SU-DHL-6 (cell line): ENCODE results near the gene KIF3A.

ENCODE experiments used
- H2AFZ ChIP-seq: fragments of 200-600 bp; sonication (generic); 2 replicates; pipeline ENCODE4 v1.6.1; 2014; ENCODE audit warnings: low read depth, mild to moderate bottlenecking, moderate library complexity, mixed read lengths, antibody characterized with exemption, low read length; ENCODE audit not compliant: severe bottlenecking
- H3F3A ChIP-seq: fragments of 200-600 bp; shearing (Covaris generic); 2 replicates; pipeline ENCODE4 v1.6.0; 2016; ENCODE audit warnings: antibody characterized with exemption, mild to moderate bottlenecking; ENCODE audit not compliant: insufficient read depth
- H3K27ac ChIP-seq: fragments of 200-600 bp; sonication (generic); 2 replicates; pipeline ENCODE4 v1.5.1; 2016; ENCODE audit warnings: low read depth, mild to moderate bottlenecking, low read length, moderate library complexity, mixed read lengths
- H3K27me3 ChIP-seq: fragments of 200-600 bp; sonication (generic), shearing (Covaris generic); 2 replicates; pipeline ENCODE4 v1.6.0; 2014; ENCODE audit warnings: mild to moderate bottlenecking, low read length
- H3K36me3 ChIP-seq: fragments of 200-600 bp; sonication (generic); 2 replicates; pipeline ENCODE4 v1.6.1; 2014; ENCODE audit warnings: mild to moderate bottlenecking, low read length, mixed read lengths
- H3K4me2 ChIP-seq: fragments of 300-600, 200-600 bp; shearing (Covaris generic), sonication (generic); 2 replicates; pipeline ENCODE4 v1.6.0; 2014; ENCODE audit warnings: low read length, low read depth, mild to moderate bottlenecking; ENCODE audit not compliant: poor library complexity, severe bottlenecking
- H3K4me3 ChIP-seq: fragments of 200-600 bp; sonication (generic); 2 replicates; pipeline ENCODE4 v1.5.1; 2014; ENCODE audit warnings: antibody characterized with exemption, low read length, mild to moderate bottlenecking, mixed read lengths; ENCODE audit not compliant: insufficient read depth, poor library complexity, severe bottlenecking
- H3K79me2 ChIP-seq: fragments of 200-600 bp; sonication (generic); 2 replicates; pipeline ENCODE4 v1.6.1; 2014; ENCODE audit warnings: mild to moderate bottlenecking, low read length, moderate library complexity; ENCODE audit not compliant: insufficient read depth
- H3K9ac ChIP-seq: fragments of 200-600 bp; sonication (generic); 2 replicates; pipeline ENCODE4 v1.7.0; 2014; ENCODE audit warnings: mild to moderate bottlenecking, low read length
- H3K9me2 ChIP-seq: fragments of 200-600 bp; sonication (generic); replicated peaks from 2 replicates; pipeline ENCODE4 v1.6.1; 2014; ENCODE audit warnings: low read length; ENCODE audit not compliant: insufficient read depth
- H3K9me3 ChIP-seq: fragments of 200-600 bp; sonication (generic); 2 replicates; pipeline ENCODE4 v1.6.1; 2014; ENCODE audit warnings: low read length, mixed read lengths; ENCODE audit not compliant: insufficient read depth
- H4K20me1 ChIP-seq: fragments of 200-600 bp; sonication (generic); 2 replicates; pipeline ENCODE4 v1.6.1; 2014; ENCODE audit warnings: low read depth, mild to moderate bottlenecking, antibody characterized with exemption, low read length, moderate library complexity, mixed read lengths
- EZH2phosphoT487 ChIP-seq: fragments of 200-600 bp; sonication (generic), shearing (Covaris generic); conservative IDR thresholded peaks from 2 replicates; pipeline ENCODE4 v1.6.1; 2018; ENCODE audit warnings: mild to moderate bottlenecking, antibody characterized with exemption, low read length, moderate library complexity, mixed read lengths
- TF ChIP-seq, protein P1 (sequence below): fragments of 200-600 bp; sonication (generic); IDR thresholded peaks from one replicate; pipeline ENCODE4 v1.5.1; 2017; ENCODE audit warnings: antibody characterized with exemption, mild to moderate bottlenecking, low read length, moderate library complexity; ENCODE audit not compliant: insufficient read depth, poor library complexity, severe bottlenecking

KIF3A gene

DNA sequence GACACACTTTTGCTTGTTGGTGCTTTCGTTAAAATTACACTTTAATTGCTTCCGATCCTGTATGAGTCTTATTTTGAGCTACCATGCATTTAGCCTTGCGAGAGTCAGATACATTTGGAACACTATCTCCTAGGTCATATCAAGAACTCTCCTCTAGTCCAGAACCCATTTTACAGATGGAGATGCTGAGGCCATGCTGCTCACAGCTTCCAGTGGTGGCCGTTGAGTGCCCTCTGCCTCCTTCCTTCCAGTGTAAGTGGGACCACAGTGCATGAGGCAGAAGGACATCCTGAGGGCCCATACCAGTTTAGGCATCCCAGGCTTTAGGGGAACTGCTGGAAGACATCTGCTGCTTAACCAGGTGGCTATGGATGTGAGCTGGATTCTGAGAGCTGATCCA lies 16.8 kb upstream of the KIF3A start:
- Histone ChIP-seq H3K4me3 (no peak overlapping the region), H3K9ac (no peak overlapping the region), H3F3A (no peaks in the 10 kb centered on the region), H2AFZ (no peak overlapping the region), H3K9me2 (no peaks in the 10 kb centered on the region), H3K27ac (no peak overlapping the region), H3K27me3 (no peaks in the 10 kb centered on the region), H3K36me3 (no peaks in the 10 kb centered on the region), H3K79me2 (no peaks in the 10 kb centered on the region), H3K9me3 (no peaks in the 10 kb centered on the region), H3K4me2 (no peak overlapping the region), H4K20me1 (no peaks in the 10 kb centered on the region)
- no peak for TF ChIP-seq EZH2phosphoT487
- TF ChIP-seq, protein P1, sequence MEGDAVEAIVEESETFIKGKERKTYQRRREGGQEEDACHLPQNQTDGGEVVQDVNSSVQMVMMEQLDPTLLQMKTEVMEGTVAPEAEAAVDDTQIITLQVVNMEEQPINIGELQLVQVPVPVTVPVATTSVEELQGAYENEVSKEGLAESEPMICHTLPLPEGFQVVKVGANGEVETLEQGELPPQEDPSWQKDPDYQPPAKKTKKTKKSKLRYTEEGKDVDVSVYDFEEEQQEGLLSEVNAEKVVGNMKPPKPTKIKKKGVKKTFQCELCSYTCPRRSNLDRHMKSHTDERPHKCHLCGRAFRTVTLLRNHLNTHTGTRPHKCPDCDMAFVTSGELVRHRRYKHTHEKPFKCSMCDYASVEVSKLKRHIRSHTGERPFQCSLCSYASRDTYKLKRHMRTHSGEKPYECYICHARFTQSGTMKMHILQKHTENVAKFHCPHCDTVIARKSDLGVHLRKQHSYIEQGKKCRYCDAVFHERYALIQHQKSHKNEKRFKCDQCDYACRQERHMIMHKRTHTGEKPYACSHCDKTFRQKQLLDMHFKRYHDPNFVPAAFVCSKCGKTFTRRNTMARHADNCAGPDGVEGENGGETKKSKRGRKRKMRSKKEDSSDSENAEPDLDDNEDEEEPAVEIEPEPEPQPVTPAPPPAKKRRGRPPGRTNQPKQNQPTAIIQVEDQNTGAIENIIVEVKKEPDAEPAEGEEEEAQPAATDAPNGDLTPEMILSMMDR = no peak

- no peak for TF ChIP-seq EZH2phosphoT487
- TF ChIP-seq, protein P1 = no peak
- Histone ChIP-seq H3K36me3 (no peaks in the 10 kb centered on the region), H3F3A (no peaks in the 10 kb centered on the region; the same call in 1 of the 2 replicates), H3K27me3 (no peaks in the 10 kb centered on the region), H3K4me2 (no peak overlapping the region), H3K9me3 (no peaks in the 10 kb centered on the region), H3K79me2 (no peaks in the 10 kb centered on the region), H3K4me3 (no peak overlapping the region), H3K27ac (no peak overlapping the region), H3K9me2 (no peaks in the 10 kb centered on the region), H3K9ac (no peak overlapping the region), H4K20me1 (no peaks in the 10 kb centered on the region), H2AFZ (no peak overlapping the region)
These were observed 16.0 kb upstream of the KIF3A start for GRCh38 chr5:132753135-132753987.

GRCh38 chr5:132752581-132753125 lies 15.3 kb upstream of the KIF3A start:
- Histone ChIP-seq H3F3A (no peaks in the 10 kb centered on the region; the same call in 1 of the 2 replicates), H3K79me2 (no peaks in the 10 kb centered on the region), H3K27ac (no peak overlapping the region), H3K4me3 (no peak overlapping the region), H4K20me1 (no peaks in the 10 kb centered on the region), H3K9ac (no peak overlapping the region), H3K9me3 (no peaks in the 10 kb centered on the region), H3K36me3 (no peaks in the 10 kb centered on the region), H3K9me2 (no peaks in the 10 kb centered on the region), H3K27me3 (no peaks in the 10 kb centered on the region), H2AFZ (no peak overlapping the region), H3K4me2 (no peak overlapping the region)
- TF ChIP-seq EZH2phosphoT487 = no peak
- TF ChIP-seq, protein P1 = no peak
